ENCODE results near the gene MRPS18B. TPM values are rescaled to one million over a fixed set of nuclear protein-coding genes. Genes with fewer than 3 reads are reported as not detected.
"Not testable (repeated sequence)": the region's sequence is repeated elsewhere in the genome, so short reads cannot be mapped to it uniquely, and the experiment has no call there.

MRPS18B gene
- total RNA-seq, 2 donors from 2014 or later: 65.6 to 87.7 TPM

DNA sequence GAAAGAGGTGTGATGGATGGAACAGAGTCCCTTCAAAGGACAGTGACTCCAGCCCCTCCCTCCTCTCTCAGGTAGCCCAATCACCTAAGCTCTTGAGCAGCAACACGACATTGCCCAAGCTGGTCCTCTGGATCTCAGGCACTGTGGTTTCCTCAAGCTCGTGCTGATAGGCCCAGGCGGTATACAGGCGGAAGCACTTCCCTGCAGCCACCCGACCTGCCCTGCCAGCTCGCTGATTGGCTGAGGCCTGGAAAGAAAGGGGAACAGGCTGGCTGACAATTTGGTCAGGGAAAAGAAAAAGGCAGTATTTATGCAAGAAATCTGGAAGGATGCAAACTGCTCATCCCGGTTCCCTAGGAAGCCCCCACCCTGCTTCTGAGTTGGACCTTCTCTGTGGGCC lies 38.9 kb downstream of the MRPS18B start:
- peaks cover 97% of the 10 kb centered on the region for H3K36me3 ChIP-seq
- H3K4me1 ChIP-seq: no peaks in the 10 kb centered on the region
- H3K27ac ChIP-seq: no peak overlapping the region
- no peaks in the 10 kb centered on the region for H3K9me3 ChIP-seq
- DNase-seq (ENCODE audit: low spot score): no peak
- TF ChIP-seq, protein P1, sequence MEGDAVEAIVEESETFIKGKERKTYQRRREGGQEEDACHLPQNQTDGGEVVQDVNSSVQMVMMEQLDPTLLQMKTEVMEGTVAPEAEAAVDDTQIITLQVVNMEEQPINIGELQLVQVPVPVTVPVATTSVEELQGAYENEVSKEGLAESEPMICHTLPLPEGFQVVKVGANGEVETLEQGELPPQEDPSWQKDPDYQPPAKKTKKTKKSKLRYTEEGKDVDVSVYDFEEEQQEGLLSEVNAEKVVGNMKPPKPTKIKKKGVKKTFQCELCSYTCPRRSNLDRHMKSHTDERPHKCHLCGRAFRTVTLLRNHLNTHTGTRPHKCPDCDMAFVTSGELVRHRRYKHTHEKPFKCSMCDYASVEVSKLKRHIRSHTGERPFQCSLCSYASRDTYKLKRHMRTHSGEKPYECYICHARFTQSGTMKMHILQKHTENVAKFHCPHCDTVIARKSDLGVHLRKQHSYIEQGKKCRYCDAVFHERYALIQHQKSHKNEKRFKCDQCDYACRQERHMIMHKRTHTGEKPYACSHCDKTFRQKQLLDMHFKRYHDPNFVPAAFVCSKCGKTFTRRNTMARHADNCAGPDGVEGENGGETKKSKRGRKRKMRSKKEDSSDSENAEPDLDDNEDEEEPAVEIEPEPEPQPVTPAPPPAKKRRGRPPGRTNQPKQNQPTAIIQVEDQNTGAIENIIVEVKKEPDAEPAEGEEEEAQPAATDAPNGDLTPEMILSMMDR (IDR thresholded peaks at IDR 0.05): no peak
- no peaks in the 10 kb centered on the region for H3K27me3 ChIP-seq
- H3K4me3 ChIP-seq: no peak overlapping the region

DNA sequence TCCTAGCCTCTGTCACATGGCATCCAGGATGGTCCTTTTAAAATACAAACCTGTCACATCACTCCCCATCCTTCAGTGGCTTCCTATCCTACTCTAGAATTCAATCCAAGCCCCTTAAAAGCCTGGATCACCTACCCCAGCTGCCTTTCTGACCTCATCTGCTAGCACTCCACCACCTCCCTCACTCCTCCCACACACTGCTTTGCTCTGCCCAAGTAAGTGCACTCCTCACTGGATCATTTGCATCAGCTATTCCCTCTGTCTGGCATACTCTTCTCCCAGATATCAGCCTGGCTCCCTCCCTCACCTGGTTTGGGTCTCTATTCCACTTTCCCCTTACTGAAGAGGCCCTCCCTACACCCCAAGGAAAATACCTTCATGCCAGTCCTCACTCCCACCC lies 39.8 kb downstream of the MRPS18B start:
- H3K9me3 ChIP-seq: no peaks in the 10 kb centered on the region
- no peaks in the 10 kb centered on the region for H3K4me1 ChIP-seq
- no peak overlapping the region for H3K4me3 ChIP-seq
- no peak overlapping the region for H3K27ac ChIP-seq
- DNase-seq (ENCODE audit: low spot score): no peak
- H3K27me3 ChIP-seq: no peaks in the 10 kb centered on the region
- TF ChIP-seq, protein P1 (IDR thresholded peaks at IDR 0.05): no peak
- peaks cover 97% of the 10 kb centered on the region for H3K36me3 ChIP-seq

DNA sequence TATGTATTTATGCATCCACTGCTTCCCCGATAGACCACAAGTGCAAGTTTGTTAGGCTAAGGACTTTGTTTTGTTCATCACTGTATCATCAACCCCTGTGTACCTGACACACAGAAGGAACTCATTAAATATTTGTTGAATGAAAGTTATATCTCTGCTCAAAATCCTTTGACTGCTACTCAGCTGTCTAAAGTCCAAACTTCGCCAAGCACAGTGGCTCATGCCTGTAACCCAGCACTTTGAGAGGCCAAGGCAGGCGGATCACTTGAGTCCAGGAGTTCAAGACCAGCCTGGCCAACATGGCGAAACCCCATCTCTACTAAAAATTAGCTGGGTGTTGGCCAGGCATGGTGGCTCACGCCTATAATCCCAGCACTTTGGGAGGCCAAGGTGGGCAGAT lies 40.3 kb downstream of the MRPS18B start:
- not testable (repeated sequence) for H3K4me3 ChIP-seq; H3K4me1 ChIP-seq; DNase-seq (ENCODE audit: low spot score); H3K27ac ChIP-seq; H3K27me3 ChIP-seq; H3K9me3 ChIP-seq
- peaks cover 97% of the 10 kb centered on the region for H3K36me3 ChIP-seq

DNA sequence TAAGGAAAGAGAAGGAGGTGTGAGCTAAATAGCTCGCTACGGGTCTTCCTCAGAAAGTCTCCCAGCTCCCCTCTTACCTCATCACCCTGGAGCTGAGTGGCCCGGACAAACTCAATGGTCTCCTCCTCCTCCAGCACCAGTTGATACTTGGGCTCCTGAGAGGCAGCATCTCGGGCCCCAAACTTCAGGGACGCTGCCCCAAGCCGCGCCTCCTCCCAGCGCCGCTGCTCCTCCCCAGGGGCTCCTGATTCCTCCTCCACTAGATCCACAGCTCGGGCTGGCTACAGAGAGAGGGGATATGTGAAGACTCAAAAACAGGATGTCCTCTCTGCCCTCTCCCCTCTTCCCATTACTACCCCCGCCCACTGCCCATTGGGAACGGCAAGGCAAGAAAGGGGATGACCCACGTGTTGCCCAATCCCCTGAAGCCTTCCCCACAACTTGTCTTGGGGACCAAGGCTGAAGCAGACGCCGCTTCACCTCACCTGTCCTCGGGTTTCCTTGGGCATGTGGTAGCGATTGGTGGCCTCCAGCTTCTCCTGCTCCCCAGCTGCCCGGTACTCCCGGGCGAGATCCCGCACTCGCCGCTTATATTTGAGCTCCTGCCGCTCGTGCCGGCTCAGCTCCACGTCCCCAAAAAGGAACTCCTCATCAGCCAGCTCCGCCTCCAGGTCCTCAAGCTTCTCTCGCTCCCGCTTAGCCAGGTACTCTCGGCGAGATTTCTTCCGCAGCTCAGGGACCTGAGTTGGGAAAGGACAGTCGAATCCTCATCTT lies 47.5 kb downstream of the MRPS18B start:
- Histone ChIP-seq H3K9me3 (no peaks in the 10 kb centered on the region), H3K27me3 (no peaks in the 10 kb centered on the region), H3K27ac (no peak overlapping the region), H3K4me1 (no peaks in the 10 kb centered on the region), H3K36me3 (peaks cover 87% of the 10 kb centered on the region), H3K4me3 (no peak overlapping the region)
- DNase-seq (ENCODE audit: low spot score): no peak
- TF ChIP-seq, protein P1 (IDR thresholded peaks at IDR 0.05): no peak

DNA sequence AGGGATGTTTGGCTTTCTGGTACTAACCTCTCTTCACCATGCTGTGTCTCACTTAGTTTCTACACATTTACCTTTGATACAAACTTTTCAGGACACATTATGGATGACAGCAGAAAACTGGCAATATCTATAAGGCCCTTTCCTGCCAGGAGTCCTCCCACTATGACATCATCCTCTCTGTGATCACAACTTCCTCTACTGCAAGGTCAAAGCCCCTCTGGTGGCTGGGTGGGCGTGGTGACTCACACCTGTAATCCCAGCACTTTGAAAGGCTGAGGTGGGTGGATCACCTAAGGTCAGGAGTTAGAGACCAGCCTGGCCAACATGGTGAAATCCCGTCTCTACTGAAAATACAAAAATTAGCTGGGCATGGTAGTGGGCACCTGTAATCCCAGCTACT lies 48.7 kb downstream of the MRPS18B start:
- not testable (repeated sequence) for H3K27ac ChIP-seq; H3K4me1 ChIP-seq; H3K27me3 ChIP-seq; DNase-seq (ENCODE audit: low spot score); H3K9me3 ChIP-seq; H3K4me3 ChIP-seq
- H3K36me3 ChIP-seq: peaks cover 81% of the 10 kb centered on the region

DNA sequence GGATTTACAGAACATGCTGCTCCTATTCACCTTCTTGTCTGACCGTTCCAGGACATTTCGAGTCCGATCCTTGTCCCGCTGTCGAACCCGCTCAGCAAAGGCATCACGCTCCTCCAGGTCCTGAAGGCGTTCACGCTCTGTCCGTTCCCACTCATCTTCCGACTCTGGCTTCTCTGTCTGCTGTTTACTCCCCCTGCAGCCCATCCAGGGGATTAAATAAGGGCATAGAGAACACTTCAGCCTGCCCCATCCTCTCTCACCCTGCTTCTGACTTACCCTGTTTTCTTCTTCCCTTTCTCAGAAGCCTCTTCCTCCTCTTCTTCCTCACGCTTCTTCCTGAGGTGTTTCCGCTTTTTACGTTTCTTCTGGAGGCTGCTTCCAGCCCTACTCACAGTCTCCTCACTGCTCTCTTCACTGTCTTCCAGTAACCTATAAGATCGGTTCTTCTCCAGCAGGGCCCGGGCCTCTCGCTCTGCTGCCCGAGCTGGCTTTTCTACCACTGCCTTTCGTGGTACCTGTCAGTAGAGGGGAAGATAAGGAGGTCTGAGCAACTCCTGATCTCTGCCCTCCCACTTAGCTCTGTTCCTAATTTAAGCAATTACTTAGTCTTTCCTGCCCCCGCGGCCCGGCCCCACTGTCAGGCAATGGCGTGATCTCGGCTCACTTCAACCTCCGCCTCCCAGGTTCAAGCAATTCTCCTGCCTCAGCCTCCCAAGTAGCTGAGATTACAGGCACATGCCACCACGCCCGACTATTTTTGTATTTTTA lies 53.3 kb downstream of the MRPS18B start:
- TF ChIP-seq, protein P1 (IDR thresholded peaks at IDR 0.05): no peak
- Histone ChIP-seq H3K27ac (no peak overlapping the region), H3K9me3 (no peaks in the 10 kb centered on the region), H3K36me3 (peaks cover 36% of the 10 kb centered on the region), H3K4me3 (no peak overlapping the region), H3K27me3 (no peaks in the 10 kb centered on the region), H3K4me1 (peaks cover 0 to 20% of the 10 kb centered on the region in 2 donors)
- DNase-seq (ENCODE audit: low spot score): no peak
